NOMO-1 treated with DMSO at 0.1 percent for 48 hours (cell line): ENCODE results near the gene PEX26.
"Not testable (repeated sequence)": the region's sequence is repeated elsewhere in the genome, so short reads cannot be mapped to it uniquely, and the experiment has no call there.

Experiments used
- DNase-seq: peaks from one replicate; lab custom pipeline; 2025; ENCODE audit not compliant: unreplicated experiment; lab: John Stamatoyannopoulos, UW

Gene PEX26

GRCh38 chr22:18070556-18071306 lies 7.1 kb upstream of the PEX26 start:
- no peak for DNase-seq

DNA sequence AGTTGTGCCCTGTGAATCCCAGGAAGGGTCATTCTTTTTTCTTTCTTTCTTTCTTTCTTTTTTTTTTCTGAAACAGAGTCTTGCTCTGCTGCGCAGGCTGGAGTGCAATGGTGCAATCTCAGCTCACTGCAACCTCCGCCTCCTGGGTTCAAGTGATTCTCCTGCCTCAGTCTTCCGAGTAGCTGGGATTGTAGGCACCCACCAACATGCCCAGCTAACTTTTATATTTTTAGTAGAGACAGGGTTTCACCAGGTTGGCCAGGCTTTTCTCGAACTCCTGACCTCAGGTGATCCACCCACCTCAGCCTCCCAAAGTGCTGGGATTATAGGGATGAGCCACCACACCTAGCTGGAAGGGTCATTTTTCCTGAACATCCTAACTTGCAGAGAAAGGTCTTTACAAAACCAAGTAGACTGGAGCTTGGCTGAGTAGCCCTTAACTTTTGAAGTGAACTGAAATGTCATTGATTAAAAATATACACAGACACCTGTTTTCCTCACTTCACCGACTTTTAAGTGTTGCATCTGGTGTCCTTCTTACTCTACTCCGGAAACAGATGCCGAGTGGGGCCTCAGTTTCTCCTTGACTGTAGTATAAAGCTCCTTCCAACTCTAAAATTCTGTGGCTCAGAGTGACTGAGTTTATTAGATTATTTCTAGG lies 6.4 kb upstream of the PEX26 start:
- DNase-seq: not testable (repeated sequence)

DNA sequence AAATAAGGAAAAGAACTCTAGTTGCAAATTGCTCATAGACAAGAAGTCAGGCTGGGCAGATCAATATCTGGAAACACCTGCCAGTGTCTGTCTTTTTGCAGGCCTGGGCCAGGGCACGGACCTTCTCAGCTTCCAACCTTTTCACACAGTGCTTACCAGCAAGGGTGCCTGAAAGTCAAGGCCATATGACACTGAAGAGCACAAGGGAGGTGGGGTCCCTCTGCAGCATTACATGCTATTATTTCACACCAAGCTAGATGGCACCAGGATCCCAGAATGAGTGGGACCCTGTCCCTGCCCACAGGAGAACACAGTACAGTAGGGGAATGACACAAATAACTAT lies 5.9 kb upstream of the PEX26 start:
- DNase-seq: no peak

DNA sequence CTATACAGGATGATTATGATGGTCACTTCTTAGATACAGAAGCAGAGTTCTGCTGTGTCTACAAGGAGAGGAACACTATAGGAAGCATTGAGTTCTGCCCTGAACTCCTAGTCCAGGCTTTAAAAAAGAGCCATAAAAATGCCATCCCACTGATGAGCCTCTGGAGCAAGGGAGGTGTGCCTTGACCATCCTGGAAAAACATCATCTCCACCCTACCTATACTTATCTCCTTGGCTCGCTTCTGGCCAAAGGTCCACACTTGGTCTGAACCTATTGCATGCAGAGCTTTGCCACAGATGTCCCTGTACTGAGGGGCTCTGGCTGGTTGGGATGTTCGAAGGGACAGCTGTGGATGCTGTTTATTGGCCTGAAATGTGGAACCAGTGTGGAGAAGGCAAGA lies 4.3 kb upstream of the PEX26 start:
- no peak for DNase-seq

- not testable (repeated sequence) for DNase-seq
Measured at GRCh38 chr22:18073927-18074326, 3.9 kb upstream of the PEX26 start.

GRCh38 chr22:18075101-18075719 lies 2.6 kb upstream of the PEX26 start:
- DNase-seq: no peak

GRCh38 chr22:18075720-18076497 lies 1.9 kb upstream of the PEX26 start:
- peak; percentile 72 for DNase-seq

DNA sequence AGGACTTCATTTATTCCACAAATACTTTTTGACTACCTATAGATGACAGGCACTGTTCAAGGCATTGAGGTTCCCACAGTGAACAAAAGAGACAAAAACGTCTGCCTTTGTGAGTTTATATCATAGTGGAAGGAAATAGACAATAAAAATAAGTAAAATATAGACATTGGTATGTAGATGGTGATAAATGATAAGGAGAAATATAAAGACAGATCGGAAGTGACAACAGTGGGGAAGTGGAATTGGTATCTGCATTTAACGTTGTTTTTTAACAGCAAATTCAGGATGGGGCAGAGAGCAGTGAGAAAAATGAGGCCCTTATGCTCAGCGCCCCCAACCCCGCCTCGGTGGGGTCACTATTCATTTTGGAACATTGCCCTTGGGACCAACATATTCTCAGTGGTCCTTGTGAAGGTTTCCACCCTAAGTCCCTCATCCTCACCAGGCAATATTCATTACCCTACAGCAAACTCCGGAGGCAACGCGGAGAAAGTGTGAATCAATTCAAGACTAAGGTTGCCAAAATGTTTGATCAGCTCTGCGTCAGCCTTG lies 627 bp upstream of the PEX26 start:
- DNase-seq: no peak

DNA sequence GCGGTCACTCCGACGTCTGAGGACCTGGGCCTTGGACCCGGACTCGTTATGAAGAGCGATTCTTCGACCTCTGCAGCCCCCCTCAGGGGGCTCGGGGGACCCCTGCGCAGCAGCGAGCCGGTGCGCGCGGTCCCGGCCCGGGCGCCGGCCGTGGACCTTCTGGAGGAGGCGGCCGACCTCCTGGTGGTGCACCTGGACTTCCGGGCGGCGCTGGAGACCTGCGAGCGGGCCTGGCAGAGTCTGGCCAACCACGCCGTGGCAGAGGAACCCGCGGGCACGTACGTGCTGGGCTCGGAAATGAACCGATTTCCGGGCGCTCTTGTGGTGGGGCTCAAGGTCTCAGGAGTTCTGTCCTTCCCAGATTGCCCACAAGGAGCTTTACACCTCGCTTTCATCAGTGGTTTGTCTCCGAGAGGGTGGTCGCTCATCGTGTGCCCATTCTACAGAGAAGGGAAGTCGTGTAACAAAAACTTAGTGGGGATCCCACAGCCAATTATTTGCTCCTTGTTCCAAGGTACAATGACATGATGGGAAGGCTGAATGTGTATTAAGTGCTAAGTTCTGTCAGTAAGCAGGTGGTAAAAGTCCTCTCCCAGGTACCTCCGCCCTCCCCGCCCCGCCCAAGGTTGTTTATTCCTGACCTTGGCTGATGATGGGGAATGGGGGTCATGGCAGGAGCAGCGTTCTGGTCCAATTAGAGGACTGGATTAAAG lies 695 bp downstream of the PEX26 start:
- peak; percentile 16 for DNase-seq

DNA sequence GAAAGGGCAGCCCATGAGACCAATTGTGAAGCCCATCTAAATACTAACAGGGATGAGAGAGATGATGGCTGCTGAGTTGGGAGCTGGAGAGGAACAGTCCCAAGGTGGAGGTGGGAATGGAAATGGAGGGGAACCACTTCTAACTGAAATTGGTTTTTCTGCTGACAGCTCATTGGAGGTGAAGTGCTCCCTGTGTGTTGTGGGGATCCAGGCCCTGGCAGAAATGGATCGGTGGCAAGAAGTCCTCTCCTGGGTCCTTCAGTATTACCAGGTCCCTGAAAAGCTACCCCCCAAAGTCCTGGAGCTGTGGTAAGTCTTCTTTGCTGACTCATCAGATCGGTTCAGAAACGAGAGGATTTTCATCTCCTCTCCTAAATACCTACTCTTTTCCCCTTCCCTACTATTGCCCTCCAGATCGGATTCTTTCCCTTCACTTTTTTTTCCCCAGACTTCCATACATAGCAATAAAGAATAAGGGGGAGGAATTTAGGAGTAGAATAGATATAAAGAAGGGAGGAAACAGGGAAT lies 2.0 kb downstream of the PEX26 start:
- DNase-seq: no peak

- no peak for DNase-seq
Measured at GRCh38 chr22:18081416-18081815, 3.6 kb downstream of the PEX26 start.

GRCh38 chr22:18082467-18082866 lies 4.7 kb downstream of the PEX26 start:
- DNase-seq: no peak

GRCh38 chr22:18083406-18083805 lies 5.6 kb downstream of the PEX26 start:
- no peak for DNase-seq

GRCh38 chr22:18085188-18085587 lies 7.4 kb downstream of the PEX26 start:
- no peak for DNase-seq

DNA sequence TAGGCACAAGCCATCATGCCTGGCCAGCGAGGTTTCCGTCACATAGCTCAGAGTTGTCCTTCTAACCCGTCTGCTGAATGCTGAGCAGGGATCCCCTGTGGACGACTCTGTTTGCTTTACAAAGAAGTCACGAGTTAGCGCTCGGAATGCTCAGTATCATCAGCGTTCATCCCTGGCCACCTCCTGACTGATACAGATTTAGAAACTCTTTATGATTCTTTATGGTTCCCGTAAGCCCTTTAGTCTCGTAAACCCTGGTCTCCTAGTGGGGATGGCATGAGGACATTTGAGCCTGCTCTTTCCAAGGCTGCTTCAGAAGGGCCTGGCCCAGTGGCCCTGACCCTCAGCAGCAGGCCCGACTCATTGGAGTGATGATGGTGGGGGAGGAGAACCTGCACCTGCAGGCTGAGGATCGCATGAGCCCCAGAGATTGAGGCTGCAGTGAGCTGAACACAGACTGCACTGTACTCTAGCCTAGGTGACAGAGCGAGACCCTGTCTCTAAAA lies 9.6 kb downstream of the PEX26 start:
- DNase-seq: no peak

- no peak for DNase-seq
Measured at GRCh38 chr22:18088825-18089568, 11.2 kb downstream of the PEX26 start.

DNA sequence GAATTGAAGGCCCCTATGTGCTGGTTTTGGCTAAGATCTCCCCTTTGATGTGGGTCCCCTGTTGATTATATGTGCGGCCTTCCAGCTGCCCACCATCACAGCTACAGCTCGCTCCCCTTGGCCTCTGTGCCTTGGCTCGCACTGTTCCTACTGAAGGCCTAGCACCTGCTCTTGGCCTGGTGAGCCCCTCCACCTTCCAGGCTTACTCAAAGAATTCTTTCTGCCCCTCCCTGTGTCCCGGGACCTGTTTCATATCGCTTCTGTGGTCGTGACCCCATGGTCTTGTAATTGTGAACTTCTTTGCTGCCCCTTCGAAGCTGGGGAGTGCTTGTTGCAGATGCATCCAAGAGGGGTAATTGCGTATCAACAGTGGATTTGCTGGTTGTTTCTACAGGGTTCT lies 12.5 kb downstream of the PEX26 start:
- no peak for DNase-seq

DNA sequence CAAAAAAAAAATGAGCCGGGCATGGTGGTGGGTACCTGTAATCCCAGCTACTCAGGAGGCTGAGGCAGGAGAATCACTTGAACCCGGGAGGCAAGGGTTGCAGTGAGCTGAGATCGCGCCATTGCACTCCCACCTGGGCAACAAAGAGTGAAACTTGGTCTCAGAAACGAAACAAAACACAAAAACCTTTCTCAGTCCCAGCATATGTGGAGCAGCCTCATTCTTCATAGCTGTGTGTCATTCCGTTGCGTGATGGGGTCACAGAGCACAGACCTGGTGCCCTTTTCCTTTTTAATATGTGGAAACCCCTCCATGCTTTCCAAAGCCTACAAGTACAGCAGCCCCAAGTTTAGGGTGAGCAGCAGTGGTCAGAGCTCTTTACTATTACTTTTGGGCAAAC lies 13.7 kb downstream of the PEX26 start:
- DNase-seq: no peak

DNA sequence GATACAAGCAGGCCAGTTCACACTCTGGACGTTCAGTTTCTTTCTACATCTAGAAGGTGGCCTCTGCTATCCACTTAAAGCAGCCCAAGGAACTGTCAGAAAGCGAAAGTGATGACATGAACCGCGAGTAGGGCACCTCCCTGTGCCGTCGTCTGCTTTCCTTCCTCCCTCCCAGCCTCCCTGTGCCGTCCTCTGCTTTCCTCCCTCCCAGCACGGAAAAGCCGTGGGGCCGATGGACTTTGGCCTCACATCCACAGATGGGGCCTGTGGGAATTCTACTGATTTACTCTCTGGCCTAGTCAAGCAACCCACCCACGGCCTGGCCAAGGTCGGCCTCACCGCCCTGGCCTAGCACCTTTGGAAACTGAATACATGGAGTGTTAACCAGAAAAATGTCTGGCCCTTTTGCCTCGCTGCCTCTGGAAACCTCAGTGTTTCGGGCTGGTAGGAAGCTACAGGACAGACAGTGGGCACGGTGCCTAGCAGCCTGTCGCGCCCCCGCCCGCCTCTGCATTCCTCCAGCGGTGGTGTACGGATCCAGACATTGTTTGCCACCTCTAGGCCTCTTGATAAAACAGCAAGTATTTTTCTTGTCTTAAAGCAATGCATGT lies 14.2 kb downstream of the PEX26 start:
- DNase-seq: no peak
